ENCODE measurements around the gene PRELID3B. TPM values are rescaled to one million over a fixed set of nuclear protein-coding genes. Genes with fewer than 3 reads are reported as not detected.
A peak's percentile ranks its signal among the peaks of the same experiment; 100 is the strongest.

Gene PRELID3B
- total and polyA plus RNA-seq, 2 of the 13 experiments (the other 11 are each of a cell fraction or from before 2014, with no cell fraction given), result 23.3 to 42.6 TPM

DNA sequence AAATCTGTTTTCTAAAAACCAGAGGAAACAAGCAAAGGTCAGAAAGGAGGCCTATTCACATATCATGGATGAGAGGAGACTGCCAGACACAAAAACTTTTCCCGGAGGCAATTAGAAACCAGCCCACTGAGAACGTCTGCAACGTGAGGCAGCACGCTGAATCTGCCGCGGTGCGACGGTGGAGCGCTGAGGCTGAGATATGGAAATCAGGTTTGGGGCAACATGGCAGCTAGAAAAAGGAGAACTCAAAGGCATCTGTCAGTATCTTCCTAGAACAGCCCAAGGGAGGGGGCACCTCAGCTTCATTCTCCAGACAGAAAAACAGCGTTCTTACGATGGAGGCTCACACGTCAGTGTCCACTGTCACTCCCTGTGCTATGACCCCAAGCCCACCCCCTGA lies 5.2 kb downstream of the PRELID3B start:
- no peak for ATAC-seq

DNA sequence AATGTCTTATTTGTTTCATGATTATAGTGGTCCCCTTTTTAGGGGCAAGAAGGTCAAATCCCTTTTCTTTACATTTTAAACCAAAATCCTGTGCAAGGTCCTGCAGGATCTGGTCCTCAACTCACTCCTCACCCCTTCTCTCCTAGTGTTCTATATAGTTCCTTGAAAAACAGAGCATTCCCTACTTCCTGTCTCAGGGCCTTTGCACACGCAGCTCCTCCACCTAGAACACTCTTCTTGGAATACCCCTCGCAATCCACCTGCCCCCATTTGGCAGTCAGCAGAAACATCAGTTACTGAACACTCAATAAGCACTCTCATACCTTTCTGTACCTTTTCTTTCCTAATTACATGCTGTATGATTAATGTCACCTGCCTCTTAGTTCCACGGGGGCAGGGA lies 7.2 kb downstream of the PRELID3B start:
- no peak for FAIRE-seq
- H3K27ac ChIP-seq (ENCODE audit: extremely low read length, insufficient read depth, low read length), result no peak overlapping the region
- ATAC-seq, result no peak

More for the DNA sequence above, 5.2 kb downstream of the PRELID3B start:
- Histone ChIP-seq H3K36me3 (replicated peaks in 1 of 2; ENCODE audit: control insufficient read depth in 1 of 2, insufficient read depth in 2 of 2, low read length in 2 of 2) (no peaks in the 10 kb centered on the region), H3K4me2 (ENCODE audit: low read depth, low read length) (no peak overlapping the region), H3K9ac (ENCODE audit: insufficient read depth, low read depth, low read length) (no peak overlapping the region), H3K27ac (ENCODE audit: extremely low read length, insufficient read depth, low read length) (no peak overlapping the region), H4K20me1 (ENCODE audit: insufficient read depth, low read length) (no peaks in the 10 kb centered on the region), H3K4me3 (replicated peaks in 1 of 3; ENCODE audit: insufficient read depth in 1 of 3, low read depth in 2 of 3, low read length in 3 of 3) (no peak overlapping the region), H3K27me3 (ENCODE audit: control insufficient read depth in 1 of 2, insufficient read depth in 2 of 2, low read length in 2 of 2) (peaks cover 2 to 3% of the 10 kb centered on the region in 2 experiments; a peak in 2 of 5 replicates), H3K4me1 (ENCODE audit: insufficient read depth, low read length) (peaks cover 25% of the 10 kb centered on the region), H3K9me3 (ENCODE audit: low read length) (no peaks in the 10 kb centered on the region), H2AFZ (ENCODE audit: low read length) (no peak overlapping the region), H3K79me2 (ENCODE audit: insufficient read depth, low read length) (peaks cover 25% of the 10 kb centered on the region)
- WGBS (ENCODE audit: low lambda C conversion rate), result 91% methylated on average over 12 of the region's 12 CpGs
- no TSS peak for BruUV-seq (replicated peaks)
- FAIRE-seq, result no peak
- TF ChIP-seq CREM (IDR thresholded peaks at IDR 0.05), result 0 out of 2 replicates have a peak, but pooled peaks have one; percentile 10
- no peak for TF ChIP-seq CREM (CRISPR knock-in tag; IDR thresholded peaks at IDR 0.05)
- no peak for TF ChIP-seq ZNF792 (CRISPR knock-in tag; IDR thresholded peaks at IDR 0.05)
- no peak for DNase-seq (ENCODE audit: low spot score)
- ChIA-PET CTCF (ENCODE audit: low intra/inter-chr PET ratio, low total read pairs) (no interaction called here), POLR2A (no interaction called here)
- in situ Hi-C loops (cut with HindIII; ENCODE audit: extremely low pct_ligation_motif_present, low pct_unique_long_range_greater_than_20kb) (no loop called here), intact Hi-C loops (cut with micrococcal nuclease; ENCODE audit: unreplicated experiment) (no loop called here)

More for the DNA sequence above, 7.2 kb downstream of the PRELID3B start:
- intact Hi-C loops (cut with micrococcal nuclease; ENCODE audit: unreplicated experiment) (no loop called here), in situ Hi-C loops (cut with HindIII; ENCODE audit: extremely low pct_ligation_motif_present, low pct_unique_long_range_greater_than_20kb) (no loop called here)
- Histone ChIP-seq H3K9ac (ENCODE audit: insufficient read depth, low read depth, low read length) (no peak overlapping the region), H3K4me2 (ENCODE audit: low read depth, low read length) (no peak overlapping the region), H2AFZ (ENCODE audit: low read length) (no peak overlapping the region), H3K4me3 (replicated peaks in 1 of 3; ENCODE audit: insufficient read depth in 1 of 3, low read depth in 2 of 3, low read length in 3 of 3) (no peak overlapping the region), H3K36me3 (replicated peaks in 1 of 2; ENCODE audit: control insufficient read depth in 1 of 2, insufficient read depth in 2 of 2, low read length in 2 of 2) (peaks cover 0 to 1% of the 10 kb centered on the region in 2 experiments; a peak in 1 of 5 replicates), H3K9me3 (ENCODE audit: low read length) (no peaks in the 10 kb centered on the region), H3K79me2 (ENCODE audit: insufficient read depth, low read length) (peaks cover 32% of the 10 kb centered on the region), H3K4me1 (ENCODE audit: insufficient read depth, low read length) (peaks cover 27% of the 10 kb centered on the region), H3K27me3 (ENCODE audit: control insufficient read depth in 1 of 2, insufficient read depth in 2 of 2, low read length in 2 of 2) (no peaks in the 10 kb centered on the region; a peak in 1 of 5 replicates), H4K20me1 (ENCODE audit: insufficient read depth, low read length) (0 out of 2 replicates have a peak, but pooled peaks cover 4% of the 10 kb centered on the region)
- no TSS peak for BruUV-seq (replicated peaks)
- POLR2A ChIA-PET, result no interaction called here
- CTCF ChIA-PET (ENCODE audit: low intra/inter-chr PET ratio, low total read pairs), result no interaction called here
- TF ChIP-seq KAT7 (CRISPR knock-in tag; IDR thresholded peaks at IDR 0.05; ENCODE audit: borderline replicate concordance), result no peak
- TF ChIP-seq SRSF9 (IDR thresholded peaks at IDR 0.05; ENCODE audit: borderline replicate concordance, insufficient read depth, low read depth, low read length, poor library complexity, severe bottlenecking), result no peak
- no peak for TF ChIP-seq GTF3A (CRISPR knock-in tag; conservative IDR thresholded peaks at IDR 0.05)
- TF ChIP-seq, protein P1, sequence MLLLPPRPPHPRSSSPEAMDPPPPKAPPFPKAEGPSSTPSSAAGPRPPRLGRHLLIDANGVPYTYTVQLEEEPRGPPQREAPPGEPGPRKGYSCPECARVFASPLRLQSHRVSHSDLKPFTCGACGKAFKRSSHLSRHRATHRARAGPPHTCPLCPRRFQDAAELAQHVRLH (CRISPR knock-in tag; IDR thresholded peaks at IDR 0.05; ENCODE audit: borderline replicate concordance, low read depth), result no peak
- 74% methylated on average over 3 of the region's 3 CpGs for whole genome bisulfite sequencing (ENCODE audit: low lambda C conversion rate)
- DNase-seq (ENCODE audit: low spot score), result no peak

Measured in HepG2 (cell line).